Measurements from ENCODE around the gene ZNF689.

DNA sequence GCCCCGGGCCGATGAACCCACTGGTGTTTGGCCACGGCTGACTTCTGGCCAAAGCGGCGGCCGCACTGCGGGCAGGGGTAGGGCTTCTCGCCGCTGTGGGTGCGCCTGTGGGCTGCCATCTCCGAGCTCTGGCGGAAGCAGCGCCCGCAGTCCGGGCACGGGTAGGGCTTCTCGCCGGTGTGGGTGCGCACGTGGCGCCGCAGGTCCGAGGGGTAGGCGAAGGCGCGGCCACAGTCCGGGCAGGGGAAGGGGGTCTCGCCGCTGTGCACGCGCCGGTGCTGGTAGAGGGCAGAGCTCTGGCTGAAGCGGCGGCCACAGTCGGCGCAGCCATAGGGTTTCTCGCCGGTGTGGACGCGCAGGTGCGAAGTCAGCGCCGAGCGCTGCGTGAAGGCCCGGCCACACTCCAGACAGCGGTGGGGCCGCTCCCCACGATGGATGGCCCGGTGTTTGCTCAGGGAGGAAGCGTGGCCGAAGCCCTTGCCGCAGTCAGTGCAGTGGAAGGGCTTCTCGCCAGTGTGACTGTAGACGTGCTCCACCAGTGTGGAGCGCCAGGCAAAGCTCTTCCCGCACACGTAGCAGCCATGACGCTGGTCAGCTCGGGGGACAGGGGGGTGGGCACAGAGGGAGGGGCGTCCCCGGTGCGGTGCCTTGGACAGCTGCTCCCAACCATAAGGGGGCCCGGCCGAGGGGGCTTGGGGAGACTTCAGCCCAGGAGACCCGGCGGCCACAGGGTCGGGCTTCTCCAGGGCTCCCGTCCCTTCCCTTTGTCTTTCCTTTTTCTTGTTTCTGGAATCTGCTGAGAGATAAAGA is 54.7 kb downstream of the ZNF689 start:
- TF ChIP-seq RAD21 (conservative IDR thresholded peaks at IDR 0.05) (no peak), EZH2 (IDR thresholded peaks at IDR 0.05; ENCODE audit: borderline replicate concordance, insufficient read depth, low read length, poor library complexity, severe bottlenecking) (no peak), POLR2AphosphoS5 (IDR thresholded peaks at IDR 0.05) (no peak)
- TF ChIP-seq, protein P1, sequence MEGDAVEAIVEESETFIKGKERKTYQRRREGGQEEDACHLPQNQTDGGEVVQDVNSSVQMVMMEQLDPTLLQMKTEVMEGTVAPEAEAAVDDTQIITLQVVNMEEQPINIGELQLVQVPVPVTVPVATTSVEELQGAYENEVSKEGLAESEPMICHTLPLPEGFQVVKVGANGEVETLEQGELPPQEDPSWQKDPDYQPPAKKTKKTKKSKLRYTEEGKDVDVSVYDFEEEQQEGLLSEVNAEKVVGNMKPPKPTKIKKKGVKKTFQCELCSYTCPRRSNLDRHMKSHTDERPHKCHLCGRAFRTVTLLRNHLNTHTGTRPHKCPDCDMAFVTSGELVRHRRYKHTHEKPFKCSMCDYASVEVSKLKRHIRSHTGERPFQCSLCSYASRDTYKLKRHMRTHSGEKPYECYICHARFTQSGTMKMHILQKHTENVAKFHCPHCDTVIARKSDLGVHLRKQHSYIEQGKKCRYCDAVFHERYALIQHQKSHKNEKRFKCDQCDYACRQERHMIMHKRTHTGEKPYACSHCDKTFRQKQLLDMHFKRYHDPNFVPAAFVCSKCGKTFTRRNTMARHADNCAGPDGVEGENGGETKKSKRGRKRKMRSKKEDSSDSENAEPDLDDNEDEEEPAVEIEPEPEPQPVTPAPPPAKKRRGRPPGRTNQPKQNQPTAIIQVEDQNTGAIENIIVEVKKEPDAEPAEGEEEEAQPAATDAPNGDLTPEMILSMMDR (IDR thresholded peaks at IDR 0.05; ENCODE audit: poor library complexity, severe bottlenecking), result no peak
